BE2C (cell line): ENCODE results near the gene PCSK5.

Experiments
- DNase-seq: peaks from one replicate; pipeline ENCODE4 v3.0.0-alpha.2; 2020
- H3K27me3 ChIP-seq: fragments of 250-450 bp; sonication (Bioruptor Pico); 2 replicates; pipeline ENCODE4 v1.5.1; 2020; ENCODE audit warnings: mild to moderate bottlenecking
- H3K36me3 ChIP-seq: fragments of 250-450 bp; sonication (Bioruptor Pico); 2 replicates; pipeline ENCODE4 v1.5.1; 2020; ENCODE audit warnings: mild to moderate bottlenecking
- H3K4me1 ChIP-seq: fragments of 250-450 bp; sonication (Bioruptor Pico); 2 replicates; pipeline ENCODE4 v1.5.1; 2020
- H3K4me3 ChIP-seq: 2 replicates; pipeline ENCODE4 v1.5.1; 2011; ENCODE audit warnings: low read depth, low read length
- H3K9me3 ChIP-seq: fragments of 250-450 bp; sonication (Bioruptor Pico); 2 replicates; pipeline ENCODE4 v1.5.1; 2020
- TF ChIP-seq, protein P1 (sequence below): IDR thresholded peaks from 2 replicates; pipeline ENCODE4 v1.5.1; 2012; ENCODE audit warnings: mild to moderate bottlenecking, low read depth, low read length

The PCSK5 gene

DNA sequence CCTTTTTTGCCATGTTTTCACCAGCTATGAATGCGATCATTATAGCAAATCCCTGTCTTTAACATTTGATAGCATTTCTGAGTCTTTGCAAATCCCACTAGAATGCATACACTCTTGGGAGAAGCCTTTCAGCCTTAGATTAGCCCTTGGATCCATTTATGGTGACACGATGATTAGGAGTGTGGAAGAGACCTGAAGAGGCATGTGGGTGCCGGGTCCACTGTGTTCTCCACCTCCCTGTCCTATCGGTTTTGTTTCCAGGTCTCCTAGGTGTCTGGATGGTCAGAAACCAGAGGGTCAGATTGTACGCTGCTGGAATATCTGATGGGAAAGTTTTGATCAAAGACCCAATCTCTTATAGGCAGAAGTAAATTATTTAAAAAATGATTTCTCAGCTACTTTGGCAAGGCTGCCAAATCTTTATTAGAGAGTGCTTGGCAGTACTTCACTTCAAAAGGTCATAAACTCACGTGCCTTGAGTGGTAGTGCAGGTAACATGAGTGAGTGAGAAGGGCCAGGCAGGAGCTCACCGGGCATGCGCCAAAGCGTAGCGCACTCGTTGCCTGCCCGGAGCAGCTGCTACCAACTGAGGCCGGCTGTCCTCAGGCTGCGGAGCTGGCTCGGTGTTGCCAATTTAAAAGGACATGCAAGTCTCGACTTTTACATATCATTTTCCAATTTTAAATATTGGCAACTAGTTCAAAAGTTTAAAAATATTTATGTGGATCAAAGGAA lies 51.3 kb downstream of the PCSK5 start:
- no peaks in the 10 kb centered on the region for H3K9me3 ChIP-seq
- no peak for DNase-seq
- H3K27me3 ChIP-seq = no peaks in the 10 kb centered on the region
- no peak overlapping the region for H3K4me3 ChIP-seq
- no peaks in the 10 kb centered on the region for H3K4me1 ChIP-seq
- H3K36me3 ChIP-seq = no peaks in the 10 kb centered on the region
- TF ChIP-seq, protein P1, sequence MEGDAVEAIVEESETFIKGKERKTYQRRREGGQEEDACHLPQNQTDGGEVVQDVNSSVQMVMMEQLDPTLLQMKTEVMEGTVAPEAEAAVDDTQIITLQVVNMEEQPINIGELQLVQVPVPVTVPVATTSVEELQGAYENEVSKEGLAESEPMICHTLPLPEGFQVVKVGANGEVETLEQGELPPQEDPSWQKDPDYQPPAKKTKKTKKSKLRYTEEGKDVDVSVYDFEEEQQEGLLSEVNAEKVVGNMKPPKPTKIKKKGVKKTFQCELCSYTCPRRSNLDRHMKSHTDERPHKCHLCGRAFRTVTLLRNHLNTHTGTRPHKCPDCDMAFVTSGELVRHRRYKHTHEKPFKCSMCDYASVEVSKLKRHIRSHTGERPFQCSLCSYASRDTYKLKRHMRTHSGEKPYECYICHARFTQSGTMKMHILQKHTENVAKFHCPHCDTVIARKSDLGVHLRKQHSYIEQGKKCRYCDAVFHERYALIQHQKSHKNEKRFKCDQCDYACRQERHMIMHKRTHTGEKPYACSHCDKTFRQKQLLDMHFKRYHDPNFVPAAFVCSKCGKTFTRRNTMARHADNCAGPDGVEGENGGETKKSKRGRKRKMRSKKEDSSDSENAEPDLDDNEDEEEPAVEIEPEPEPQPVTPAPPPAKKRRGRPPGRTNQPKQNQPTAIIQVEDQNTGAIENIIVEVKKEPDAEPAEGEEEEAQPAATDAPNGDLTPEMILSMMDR = no peak

DNA sequence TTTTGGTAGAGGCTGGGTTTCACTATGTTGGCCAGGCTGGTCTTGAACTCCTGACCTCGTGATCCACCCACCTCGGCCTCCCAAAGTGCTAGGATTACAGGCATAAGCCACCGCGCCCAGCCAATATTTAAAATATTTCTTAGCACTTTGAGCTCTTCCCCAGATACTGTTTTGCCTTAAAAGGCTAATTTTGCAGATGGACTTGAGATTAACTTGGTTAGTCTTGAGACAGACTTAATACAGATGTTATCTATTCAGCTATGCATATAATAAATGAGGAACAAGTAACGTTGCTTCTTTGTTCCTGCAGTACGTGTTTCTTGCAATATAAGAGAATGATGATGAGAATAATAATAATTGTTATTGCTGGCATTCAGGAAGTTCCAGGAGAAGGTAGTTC lies 56.3 kb downstream of the PCSK5 start:
- Histone ChIP-seq H3K4me1 (no peaks in the 10 kb centered on the region), H3K4me3 (no peak overlapping the region), H3K27me3 (no peaks in the 10 kb centered on the region), H3K9me3 (no peaks in the 10 kb centered on the region), H3K36me3 (no peaks in the 10 kb centered on the region)
- TF ChIP-seq, protein P1 = no peak
- no peak for DNase-seq

- H3K27me3 ChIP-seq = no peaks in the 10 kb centered on the region
- H3K4me3 ChIP-seq = no peak overlapping the region
- H3K9me3 ChIP-seq = no peaks in the 10 kb centered on the region
- TF ChIP-seq, protein P1 = no peak
- no peak for DNase-seq
- no peaks in the 10 kb centered on the region for H3K36me3 ChIP-seq
- H3K4me1 ChIP-seq = no peaks in the 10 kb centered on the region
These were observed 56.8 kb downstream of the PCSK5 start for GRCh38 chr9:75947233-75947632.

- Histone ChIP-seq H3K9me3 (no peaks in the 10 kb centered on the region), H3K36me3 (no peaks in the 10 kb centered on the region), H3K27me3 (no peaks in the 10 kb centered on the region), H3K4me1 (no peaks in the 10 kb centered on the region), H3K4me3 (no peak overlapping the region)
- TF ChIP-seq, protein P1 = no peak
- DNase-seq = no peak
These were observed 60.5 kb downstream of the PCSK5 start for GRCh38 chr9:75950998-75951397.

DNA sequence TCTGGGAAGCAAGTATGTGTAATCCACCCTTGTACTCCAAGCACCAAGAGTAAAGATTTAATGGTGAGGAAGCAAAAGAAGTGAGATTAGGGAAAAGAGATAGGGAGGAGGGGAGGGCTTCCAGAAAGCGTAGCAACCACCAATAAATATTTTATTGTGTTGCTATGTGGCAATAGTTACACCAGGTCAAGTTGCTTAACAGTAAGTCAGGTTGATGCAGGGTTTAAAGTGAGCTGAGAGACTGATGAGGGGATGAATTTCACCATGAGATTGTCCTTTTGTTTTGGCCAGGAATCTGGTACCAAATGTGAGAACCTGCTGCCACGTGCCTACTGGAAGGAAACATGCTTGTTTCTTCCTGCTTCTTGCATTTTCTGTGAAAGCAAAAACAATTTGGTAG lies 62.7 kb downstream of the PCSK5 start:
- H3K36me3 ChIP-seq = no peaks in the 10 kb centered on the region
- H3K9me3 ChIP-seq = no peaks in the 10 kb centered on the region
- H3K27me3 ChIP-seq = no peaks in the 10 kb centered on the region
- no peak for DNase-seq
- TF ChIP-seq, protein P1 = no peak
- no peaks in the 10 kb centered on the region for H3K4me1 ChIP-seq
- no peak overlapping the region for H3K4me3 ChIP-seq

- no peak for DNase-seq
- Histone ChIP-seq H3K36me3 (no peaks in the 10 kb centered on the region), H3K4me3 (no peak overlapping the region), H3K27me3 (no peaks in the 10 kb centered on the region), H3K9me3 (no peaks in the 10 kb centered on the region), H3K4me1 (no peaks in the 10 kb centered on the region)
- TF ChIP-seq, protein P1 = no peak
These were observed 65.7 kb downstream of the PCSK5 start for GRCh38 chr9:75956161-75956560.
